SK-N-SH (cell line): ENCODE measurements around the gene PHLPP1.

Experiments used
- CTCF ChIP-seq: fragments of 200-600 bp; sonication (generic); IDR thresholded peaks from 2 replicates; pipeline ENCODE4 v1.6.1; 2017; ENCODE audit warnings: antibody characterized with exemption, mild to moderate bottlenecking, moderate library complexity
- ELF1 ChIP-seq: IDR thresholded peaks from 2 replicates; pipeline ENCODE4 v1.4.0; 2012
- FOXM1 ChIP-seq: IDR thresholded peaks from 2 replicates; pipeline ENCODE4 v1.4.0; 2012; ENCODE audit warnings: low read depth, mild to moderate bottlenecking
- GABPA ChIP-seq: IDR thresholded peaks from 2 replicates; pipeline ENCODE4 v1.4.0; 2012; ENCODE audit warnings: low read depth, mild to moderate bottlenecking
- GATA2 ChIP-seq: sonication (generic); formaldehyde crosslinking; IDR thresholded peaks from 2 replicates; pipeline ENCODE4 v1.5.0; 2020; ENCODE audit warnings: mild to moderate bottlenecking, missing genetic modification reagents
- MAX ChIP-seq: IDR thresholded peaks from 2 replicates; pipeline ENCODE4 v1.4.0; 2012; ENCODE audit warnings: low read depth
- MXI1 ChIP-seq: IDR thresholded peaks from 2 replicates; pipeline ENCODE4 v1.6.1; 2012; ENCODE audit warnings: mild to moderate bottlenecking, low read depth, low read length, improper control_type of control experiment
- NRF1 ChIP-seq: IDR thresholded peaks from 2 replicates; pipeline ENCODE4 v1.6.1; 2012; ENCODE audit warnings: low read depth, mild to moderate bottlenecking, low read length
- POLR2AphosphoS5 ChIP-seq: IDR thresholded peaks from 2 replicates; pipeline ENCODE4 v1.6.1; 2012; ENCODE audit warnings: low read depth, low read length
- RFX5 ChIP-seq: IDR thresholded peaks from 2 replicates; pipeline ENCODE4 v1.6.1; 2012; ENCODE audit warnings: mild to moderate bottlenecking, improper control_type of control experiment, low read length
- YY1 ChIP-seq: IDR thresholded peaks from 2 replicates; pipeline ENCODE4 v1.4.0; 2012; ENCODE audit warnings: low read depth, mild to moderate bottlenecking
- TF ChIP-seq, protein P1 (sequence below): IDR thresholded peaks from 2 replicates; pipeline ENCODE4 v1.6.1; 2012; ENCODE audit warnings: mild to moderate bottlenecking, low read depth, low read length, moderate library complexity
- TF ChIP-seq, protein P2 (sequence below): fragments of 150-350 bp; IDR thresholded peaks from 2 replicates; pipeline ENCODE4 v1.6.1; 2017; ENCODE audit warnings: antibody characterized with exemption, low read length, low read depth, borderline replicate concordance

DNA sequence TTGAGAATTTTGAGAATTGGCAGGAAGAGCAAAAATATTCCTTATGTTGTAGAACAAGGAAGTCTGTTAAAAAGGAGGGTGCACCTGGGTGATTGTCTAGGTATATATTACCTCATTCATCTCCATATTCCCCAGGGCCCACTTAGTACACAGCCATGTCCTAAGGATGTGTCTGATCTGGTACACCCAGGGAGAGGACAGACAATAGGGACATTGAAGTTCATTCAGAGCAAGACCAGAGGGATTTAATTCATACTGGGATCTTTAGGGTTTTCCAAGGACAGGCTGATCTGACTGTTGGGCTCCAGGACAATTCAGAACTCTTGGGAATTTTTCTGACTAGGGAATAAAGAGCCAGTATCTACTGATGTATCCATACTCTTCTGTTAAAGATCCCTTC, 112.1 kb downstream of the PHLPP1 start:
- TF ChIP-seq POLR2AphosphoS5: no peak
- TF ChIP-seq ELF1: no peak
- no peak for TF ChIP-seq CTCF
- TF ChIP-seq, protein P1, sequence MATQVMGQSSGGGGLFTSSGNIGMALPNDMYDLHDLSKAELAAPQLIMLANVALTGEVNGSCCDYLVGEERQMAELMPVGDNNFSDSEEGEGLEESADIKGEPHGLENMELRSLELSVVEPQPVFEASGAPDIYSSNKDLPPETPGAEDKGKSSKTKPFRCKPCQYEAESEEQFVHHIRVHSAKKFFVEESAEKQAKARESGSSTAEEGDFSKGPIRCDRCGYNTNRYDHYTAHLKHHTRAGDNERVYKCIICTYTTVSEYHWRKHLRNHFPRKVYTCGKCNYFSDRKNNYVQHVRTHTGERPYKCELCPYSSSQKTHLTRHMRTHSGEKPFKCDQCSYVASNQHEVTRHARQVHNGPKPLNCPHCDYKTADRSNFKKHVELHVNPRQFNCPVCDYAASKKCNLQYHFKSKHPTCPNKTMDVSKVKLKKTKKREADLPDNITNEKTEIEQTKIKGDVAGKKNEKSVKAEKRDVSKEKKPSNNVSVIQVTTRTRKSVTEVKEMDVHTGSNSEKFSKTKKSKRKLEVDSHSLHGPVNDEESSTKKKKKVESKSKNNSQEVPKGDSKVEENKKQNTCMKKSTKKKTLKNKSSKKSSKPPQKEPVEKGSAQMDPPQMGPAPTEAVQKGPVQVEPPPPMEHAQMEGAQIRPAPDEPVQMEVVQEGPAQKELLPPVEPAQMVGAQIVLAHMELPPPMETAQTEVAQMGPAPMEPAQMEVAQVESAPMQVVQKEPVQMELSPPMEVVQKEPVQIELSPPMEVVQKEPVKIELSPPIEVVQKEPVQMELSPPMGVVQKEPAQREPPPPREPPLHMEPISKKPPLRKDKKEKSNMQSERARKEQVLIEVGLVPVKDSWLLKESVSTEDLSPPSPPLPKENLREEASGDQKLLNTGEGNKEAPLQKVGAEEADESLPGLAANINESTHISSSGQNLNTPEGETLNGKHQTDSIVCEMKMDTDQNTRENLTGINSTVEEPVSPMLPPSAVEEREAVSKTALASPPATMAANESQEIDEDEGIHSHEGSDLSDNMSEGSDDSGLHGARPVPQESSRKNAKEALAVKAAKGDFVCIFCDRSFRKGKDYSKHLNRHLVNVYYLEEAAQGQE: no peak
- TF ChIP-seq MXI1: no peak
- TF ChIP-seq MAX: no peak
- TF ChIP-seq NRF1: no peak
- TF ChIP-seq, protein P2, sequence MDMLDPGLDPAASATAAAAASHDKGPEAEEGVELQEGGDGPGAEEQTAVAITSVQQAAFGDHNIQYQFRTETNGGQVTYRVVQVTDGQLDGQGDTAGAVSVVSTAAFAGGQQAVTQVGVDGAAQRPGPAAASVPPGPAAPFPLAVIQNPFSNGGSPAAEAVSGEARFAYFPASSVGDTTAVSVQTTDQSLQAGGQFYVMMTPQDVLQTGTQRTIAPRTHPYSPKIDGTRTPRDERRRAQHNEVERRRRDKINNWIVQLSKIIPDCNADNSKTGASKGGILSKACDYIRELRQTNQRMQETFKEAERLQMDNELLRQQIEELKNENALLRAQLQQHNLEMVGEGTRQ: no peak
- TF ChIP-seq YY1: no peak
- TF ChIP-seq GATA2 (CRISPR knock-in tag): no peak
- TF ChIP-seq FOXM1: no peak
- TF ChIP-seq GABPA: no peak
- TF ChIP-seq RFX5: no peak
